K562 (cell line): ENCODE results near the gene HEBP2. TPM values are rescaled to one million over a fixed set of nuclear protein-coding genes. Genes with fewer than 3 reads are reported as not detected.
A peak's percentile ranks its signal among the peaks of the same experiment; 100 is the strongest.

Experiments
- CHD1 ChIP-seq: fragments of 200-600 bp; sonication (generic); IDR thresholded peaks from one replicate; pipeline ENCODE4 v1.6.1; 2012; ENCODE audit warnings: mild to moderate bottlenecking, moderate library complexity, low read length, inconsistent platforms
- DNMT1 ChIP-seq: fragments of 450-650 bp; IDR thresholded peaks from 2 replicates; pipeline ENCODE4 v1.6.1; 2016; ENCODE audit warnings: antibody characterized with exemption, mild to moderate bottlenecking
- FOXA3 ChIP-seq, 2 experiments: fragments of 450-650 bp in 1 of 2; sonication (generic) in 1 of 2; formaldehyde crosslinking; IDR thresholded peaks in 1 of 2; conservative IDR thresholded peaks in 1 of 2; 2 replicates each; pipeline versions ENCODE4 v1.4.0 to v1.8.0; 2020 to 2022; ENCODE audit warnings: mild to moderate bottlenecking in 2 of 2, missing genetic modification reagents in 1 of 2
- GATAD2A ChIP-seq: fragments of 450-650 bp; IDR thresholded peaks from 2 replicates; pipeline ENCODE4 v1.6.1; 2017
- HLTF ChIP-seq: fragments of 450-650 bp; IDR thresholded peaks from 2 replicates; pipeline ENCODE4 v1.6.1; 2016
- LARP7 ChIP-seq: fragments of 450-650 bp; IDR thresholded peaks from 2 replicates; pipeline ENCODE4 v1.6.1; 2016
- RHOXF2B ChIP-seq: fragments of 250-450 bp; sonication (Bioruptor Pico); conservative IDR thresholded peaks from 2 replicates; pipeline ENCODE4 v1.5.1; 2021
- SAFB2 ChIP-seq: fragments of 200-400 bp; formaldehyde crosslinking; IDR thresholded peaks from 2 replicates; pipeline ENCODE4 v1.6.1; 2018; ENCODE audit warnings: borderline replicate concordance, low read length, low read depth, moderate library complexity; ENCODE audit not compliant: severe bottlenecking
- SAP30 ChIP-seq: fragments of 200-600 bp; sonication (generic); IDR thresholded peaks from 2 replicates; pipeline ENCODE4 v1.6.1; 2012; ENCODE audit warnings: borderline replicate concordance, low read depth, mild to moderate bottlenecking, moderate library complexity, low read length, control low read depth, inconsistent platforms; ENCODE audit not compliant: insufficient read depth, poor library complexity, severe bottlenecking
- SMAD1 ChIP-seq: fragments of 150-350 bp; IDR thresholded peaks from 2 replicates; pipeline ENCODE4 v1.6.1; 2014; ENCODE audit warnings: low read length, low read depth; ENCODE audit not compliant: partially characterized antibody
- SP2 ChIP-seq: IDR thresholded peaks from 2 replicates; pipeline ENCODE4 v1.6.1; 2011; ENCODE audit warnings: mild to moderate bottlenecking, low read depth, low read length, moderate library complexity; ENCODE audit not compliant: poor library complexity, severe bottlenecking; ENCODE audit errors: extremely low read depth
- YY1 ChIP-seq, 3 experiments: IDR thresholded peaks; 2 replicates each; pipeline ENCODE4 v1.6.1; 2011; ENCODE audit warnings: low read length in 2 of 3, mild to moderate bottlenecking in 2 of 3, moderate library complexity in 2 of 3, borderline replicate concordance in 1 of 3, control low read depth in 1 of 3, low read depth in 1 of 3; ENCODE audit not compliant: insufficient read depth in 3 of 3, insufficient replicate concordance in 2 of 3, control insufficient read depth in 1 of 3, insufficient read length in 1 of 3; ENCODE audit errors: extremely low read depth in 1 of 3
- ZBTB17 ChIP-seq: fragments of 450-650 bp; formaldehyde crosslinking; IDR thresholded peaks from 2 replicates; pipeline ENCODE4 v1.4.0; 2020; ENCODE audit warnings: mild to moderate bottlenecking
- ZC3H11A ChIP-seq: IDR thresholded peaks from 2 replicates; pipeline ENCODE4 v1.6.1; 2012; ENCODE audit warnings: low read depth, low read length, improper control_type of control experiment
- ZFP1 ChIP-seq: fragments of 450-650 bp; formaldehyde crosslinking; IDR thresholded peaks from 2 replicates; pipeline ENCODE4 v1.4.0; 2020; ENCODE audit warnings: mild to moderate bottlenecking, mixed read lengths
- ZNF24 ChIP-seq: fragments of 450-650 bp; IDR thresholded peaks from 2 replicates; pipeline ENCODE4 v1.6.1; 2016
- ZNF766 ChIP-seq: fragments of 200-800 bp; sonication (Bioruptor generic); conservative IDR thresholded peaks from 2 replicates; pipeline ENCODE4 v1.6.1; 2016; ENCODE audit warnings: missing genetic modification characterization, missing compliant biosample characterization
- polyA plus RNA-seq, 8 experiments: library from polyadenylated mRNA; depleted of rRNA in 4 of 8; stranded (reverse) in 5 of 8; unstranded in 3 of 8; fragments of >200 nt; fragmentation: Nextera tagmentation in 2 of 8; fragmentation: Illumina TruSeq in 1 of 8; extraction: Ambion mirVana in 2 of 8; extraction: Trizol in 1 of 8; gene quantifications; 2 replicates each; pipeline versions ENCODE4 v1.2.1 to v1.2.3, GENCODE V29; 2011 to 2014; ENCODE audit warnings: inconsistent platforms in 1 of 8, missing spikeins in 1 of 8
- total RNA-seq, 7 experiments: library from RNA; depleted of rRNA in 6 of 7; stranded (reverse); fragments of >200 nt in 6 of 7; fragmentation: Illumina TruSeq in 2 of 7; extraction: Trizol in 2 of 7; gene quantifications; 2 replicates each; pipeline versions ENCODE4 v1.2.1 to v1.2.3, GENCODE V29; 2011 to 2021; ENCODE audit warnings: low replicate concordance in 1 of 7
- TF ChIP-seq, protein P1 (sequence below): fragments of 250-450 bp; sonication (Bioruptor Pico); IDR thresholded peaks from 2 replicates; pipeline ENCODE4 v1.8.0; 2022; ENCODE audit warnings: inconsistent platforms, mild to moderate bottlenecking, moderate library complexity, borderline replicate concordance
- TF ChIP-seq, protein P2 (sequence below): fragments of 450-650 bp; IDR thresholded peaks from 2 replicates; pipeline ENCODE4 v1.6.1; 2017; ENCODE audit warnings: antibody characterized with exemption
- TF ChIP-seq, protein P3 (sequence below): fragments of 250-450 bp; sonication (Bioruptor Pico); IDR thresholded peaks from 2 replicates; pipeline ENCODE4 v1.4.0; 2020; ENCODE audit warnings: mild to moderate bottlenecking, moderate library complexity

Gene HEBP2
- total and polyA plus RNA-seq, 9 of the 15 experiments (the other 6 are each of a cell fraction or from before 2014, with no cell fraction given) = 8.5 to 63.7 (median 36.9) TPM

DNA sequence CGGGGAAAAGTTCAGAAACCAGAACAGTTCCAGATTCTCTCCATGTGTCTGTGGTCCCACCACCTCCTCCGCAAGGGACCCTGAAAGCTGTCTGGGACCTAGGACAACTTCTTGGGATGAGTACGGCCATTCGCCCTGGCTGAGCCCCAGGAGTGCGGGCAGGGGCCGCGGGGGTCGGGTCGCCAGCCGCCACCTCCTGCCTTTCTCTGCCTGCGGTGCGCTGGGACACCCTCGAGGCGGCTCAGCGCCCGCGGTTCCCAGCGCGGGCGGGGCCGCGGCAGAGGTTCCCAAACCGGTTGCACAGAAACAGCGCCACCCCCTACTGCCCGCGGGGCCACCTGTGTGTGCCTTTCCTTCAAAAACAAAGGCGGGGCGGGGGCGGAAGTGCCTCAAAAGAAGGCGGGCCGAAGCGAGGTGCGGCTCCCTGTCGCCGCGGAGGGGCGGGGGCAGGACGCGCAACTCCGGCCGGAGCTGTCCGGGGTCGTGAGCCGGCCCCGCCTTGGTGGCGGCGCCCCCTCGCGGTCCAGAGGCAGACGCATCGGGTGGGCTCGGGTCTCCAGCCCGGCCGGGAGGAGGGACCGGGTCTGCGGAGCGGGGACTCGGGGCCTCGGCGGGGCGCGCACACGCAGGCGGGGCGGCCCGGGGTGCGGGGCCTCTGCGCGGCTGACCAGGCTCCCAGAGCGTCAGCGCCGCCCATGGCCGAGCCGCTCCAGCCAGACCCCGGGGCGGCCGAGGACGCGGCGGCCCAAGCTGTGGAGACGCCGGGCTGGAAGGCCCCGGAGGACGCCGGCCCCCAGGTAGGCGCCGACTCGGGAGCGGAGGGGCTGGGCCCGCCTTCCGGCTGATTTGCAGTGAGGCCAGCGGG, at the start of gene HEBP2 (continued):
- TF ChIP-seq, protein P1, sequence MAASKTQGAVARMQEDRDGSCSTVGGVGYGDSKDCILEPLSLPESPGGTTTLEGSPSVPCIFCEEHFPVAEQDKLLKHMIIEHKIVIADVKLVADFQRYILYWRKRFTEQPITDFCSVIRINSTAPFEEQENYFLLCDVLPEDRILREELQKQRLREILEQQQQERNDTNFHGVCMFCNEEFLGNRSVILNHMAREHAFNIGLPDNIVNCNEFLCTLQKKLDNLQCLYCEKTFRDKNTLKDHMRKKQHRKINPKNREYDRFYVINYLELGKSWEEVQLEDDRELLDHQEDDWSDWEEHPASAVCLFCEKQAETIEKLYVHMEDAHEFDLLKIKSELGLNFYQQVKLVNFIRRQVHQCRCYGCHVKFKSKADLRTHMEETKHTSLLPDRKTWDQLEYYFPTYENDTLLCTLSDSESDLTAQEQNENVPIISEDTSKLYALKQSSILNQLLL (CRISPR knock-in tag) = no peak
- TF ChIP-seq SAFB2 (no peak), ZFP1 (CRISPR knock-in tag) (no peak), CHD1 (no peak), DNMT1 (no peak), RHOXF2B (no peak), GATAD2A (peak; percentile 68), FOXA3 (CRISPR knock-in tag; conservative IDR thresholded peaks at IDR 0.05 in 1 of 2, IDR thresholded peaks at IDR 0.05 in 1 of 2) (no peak), ZC3H11A (no peak), SAP30 (peak; percentile 29), ZBTB17 (CRISPR knock-in tag) (no peak), HLTF (no peak), SMAD1 (no peak), ZNF766 (CRISPR knock-in tag) (peak; percentile 87), SP2 (peak; percentile 21), YY1 (IDR thresholded peaks at IDR 0.05; ENCODE audit: borderline replicate concordance in 1 of 3, control insufficient read depth in 1 of 3, extremely low read depth in 1 of 3, insufficient read depth in 3 of 3, insufficient read length in 1 of 3, insufficient replicate concordance in 2 of 3, low read depth in 1 of 3, low read length in 2 of 3) (peak in 2 of 3 experiments; percentile 43 to 65), ZNF24 (no peak; the same call in 1 of the 2 replicates), LARP7 (no peak)
- TF ChIP-seq, protein P2, sequence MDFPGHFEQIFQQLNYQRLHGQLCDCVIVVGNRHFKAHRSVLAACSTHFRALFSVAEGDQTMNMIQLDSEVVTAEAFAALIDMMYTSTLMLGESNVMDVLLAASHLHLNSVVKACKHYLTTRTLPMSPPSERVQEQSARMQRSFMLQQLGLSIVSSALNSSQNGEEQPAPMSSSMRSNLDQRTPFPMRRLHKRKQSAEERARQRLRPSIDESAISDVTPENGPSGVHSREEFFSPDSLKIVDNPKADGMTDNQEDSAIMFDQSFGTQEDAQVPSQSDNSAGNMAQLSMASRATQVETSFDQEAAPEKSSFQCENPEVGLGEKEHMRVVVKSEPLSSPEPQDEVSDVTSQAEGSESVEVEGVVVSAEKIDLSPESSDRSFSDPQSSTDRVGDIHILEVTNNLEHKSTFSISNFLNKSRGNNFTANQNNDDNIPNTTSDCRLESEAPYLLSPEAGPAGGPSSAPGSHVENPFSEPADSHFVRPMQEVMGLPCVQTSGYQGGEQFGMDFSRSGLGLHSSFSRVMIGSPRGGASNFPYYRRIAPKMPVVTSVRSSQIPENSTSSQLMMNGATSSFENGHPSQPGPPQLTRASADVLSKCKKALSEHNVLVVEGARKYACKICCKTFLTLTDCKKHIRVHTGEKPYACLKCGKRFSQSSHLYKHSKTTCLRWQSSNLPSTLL = no peak
- TF ChIP-seq, protein P3, sequence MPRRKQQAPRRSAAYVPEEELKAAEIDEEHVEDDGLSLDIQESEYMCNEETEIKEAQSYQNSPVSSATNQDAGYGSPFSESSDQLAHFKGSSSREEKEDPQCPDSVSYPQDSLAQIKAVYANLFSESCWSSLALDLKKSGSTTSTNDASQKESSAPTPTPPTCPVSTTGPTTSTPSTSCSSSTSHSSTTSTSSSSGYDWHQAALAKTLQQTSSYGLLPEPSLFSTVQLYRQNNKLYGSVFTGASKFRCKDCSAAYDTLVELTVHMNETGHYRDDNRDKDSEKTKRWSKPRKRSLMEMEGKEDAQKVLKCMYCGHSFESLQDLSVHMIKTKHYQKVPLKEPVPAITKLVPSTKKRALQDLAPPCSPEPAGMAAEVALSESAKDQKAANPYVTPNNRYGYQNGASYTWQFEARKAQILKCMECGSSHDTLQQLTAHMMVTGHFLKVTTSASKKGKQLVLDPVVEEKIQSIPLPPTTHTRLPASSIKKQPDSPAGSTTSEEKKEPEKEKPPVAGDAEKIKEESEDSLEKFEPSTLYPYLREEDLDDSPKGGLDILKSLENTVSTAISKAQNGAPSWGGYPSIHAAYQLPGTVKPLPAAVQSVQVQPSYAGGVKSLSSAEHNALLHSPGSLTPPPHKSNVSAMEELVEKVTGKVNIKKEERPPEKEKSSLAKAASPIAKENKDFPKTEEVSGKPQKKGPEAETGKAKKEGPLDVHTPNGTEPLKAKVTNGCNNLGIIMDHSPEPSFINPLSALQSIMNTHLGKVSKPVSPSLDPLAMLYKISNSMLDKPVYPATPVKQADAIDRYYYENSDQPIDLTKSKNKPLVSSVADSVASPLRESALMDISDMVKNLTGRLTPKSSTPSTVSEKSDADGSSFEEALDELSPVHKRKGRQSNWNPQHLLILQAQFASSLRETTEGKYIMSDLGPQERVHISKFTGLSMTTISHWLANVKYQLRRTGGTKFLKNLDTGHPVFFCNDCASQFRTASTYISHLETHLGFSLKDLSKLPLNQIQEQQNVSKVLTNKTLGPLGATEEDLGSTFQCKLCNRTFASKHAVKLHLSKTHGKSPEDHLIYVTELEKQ (CRISPR knock-in tag) = no peak
